Measurements from ENCODE around the gene ZFAND3.

Gene ZFAND3

DNA sequence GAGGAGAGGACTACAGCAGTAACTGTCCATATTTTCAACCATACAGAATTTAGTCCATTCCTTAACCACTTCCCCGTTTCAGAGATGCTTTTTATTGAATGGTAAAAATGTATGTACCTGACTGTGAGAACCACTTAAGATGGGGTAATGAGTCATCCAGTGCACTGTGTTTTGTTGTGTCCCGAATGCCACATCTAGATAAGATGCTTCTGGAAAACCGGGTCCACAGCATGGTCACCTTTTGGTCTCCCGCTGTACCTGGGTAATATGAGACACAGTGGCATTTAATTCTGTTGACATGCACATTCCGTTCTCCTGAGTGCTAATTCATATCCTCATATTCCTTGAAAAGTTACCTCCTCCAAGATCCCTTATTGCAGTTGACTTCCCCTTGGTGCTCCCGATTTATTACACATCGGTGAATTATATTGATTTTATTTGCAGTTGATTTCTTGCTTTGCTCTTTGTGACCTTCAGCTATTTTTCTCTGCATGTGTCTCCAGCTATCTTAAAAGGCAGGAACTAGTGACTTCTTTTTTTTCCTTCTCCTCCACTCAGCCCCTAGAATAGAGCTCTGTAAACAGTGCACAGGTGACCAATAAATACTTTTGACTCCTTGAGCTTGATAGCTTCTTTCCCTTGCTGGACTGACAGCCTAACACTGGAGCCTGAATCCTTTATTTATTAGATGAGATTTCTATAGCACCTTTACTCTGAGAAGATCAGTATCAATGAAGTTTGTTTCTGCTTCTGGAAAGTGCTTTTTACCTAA lies 314.6 kb downstream of the ZFAND3 start:
- Histone ChIP-seq H3K36me3 (peaks cover 21 to 83% (median 54%) of the 10 kb centered on the region in 11 experiments), H3K4me2 (no peak overlapping the region), H3K4me1 (peaks cover 0 to 5% (median 0%) of the 10 kb centered on the region in 10 experiments; a peak in 6 of 20 replicates), H3K9me3 (replicated peaks in 1 of 11) (peaks cover 0 to 8% (median 0%) of the 10 kb centered on the region in 11 experiments; a peak in 3 of 22 replicates), H4K20me1 (peaks cover 23 to 100% (median 63%) of the 10 kb centered on the region in 11 experiments; a peak in 19 of 22 replicates), H3K9ac (no peak overlapping the region), H3K4me3 (no peak overlapping the region), H3K27ac (no peak overlapping the region), H3K27me3 (no peaks in the 10 kb centered on the region)
- TF ChIP-seq Cebpa-rat (IDR thresholded peaks at IDR 0.05), result no peak

DNA sequence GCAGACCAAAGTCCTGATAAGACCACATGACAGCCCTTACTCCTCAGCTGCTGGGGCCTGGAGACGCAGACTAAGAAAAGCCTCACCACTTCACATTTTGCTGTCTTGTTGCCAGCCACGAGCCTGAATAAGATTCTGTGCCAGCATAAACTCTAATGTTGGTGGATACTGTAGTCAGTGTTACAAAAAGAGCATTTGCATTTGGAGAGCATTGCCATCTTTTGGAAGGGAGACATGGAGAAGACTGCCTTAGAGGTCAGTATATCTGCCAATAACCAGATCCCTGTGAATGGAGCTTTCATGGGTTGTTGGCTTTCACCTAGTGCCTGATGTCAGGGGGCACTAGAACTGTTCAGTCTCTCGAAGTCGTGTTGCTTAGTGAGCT lies 315.2 kb downstream of the ZFAND3 start:
- Histone ChIP-seq H3K4me2 (no peak overlapping the region), H3K9ac (no peak overlapping the region), H3K4me1 (peaks cover 0 to 9% (median 0%) of the 10 kb centered on the region in 10 experiments; a peak in 6 of 20 replicates), H4K20me1 (peaks cover 23 to 100% (median 68%) of the 10 kb centered on the region in 11 experiments; a peak in 19 of 22 replicates), H3K27ac (no peak overlapping the region), H3K9me3 (replicated peaks in 1 of 11) (peaks cover 0 to 4% (median 0%) of the 10 kb centered on the region in 11 experiments; a peak in 1 of 22 replicates), H3K4me3 (no peak overlapping the region), H3K27me3 (no peaks in the 10 kb centered on the region), H3K36me3 (peaks cover 23 to 81% (median 57%) of the 10 kb centered on the region in 11 experiments)
- TF ChIP-seq Cebpa-rat (IDR thresholded peaks at IDR 0.05), result no peak

DNA sequence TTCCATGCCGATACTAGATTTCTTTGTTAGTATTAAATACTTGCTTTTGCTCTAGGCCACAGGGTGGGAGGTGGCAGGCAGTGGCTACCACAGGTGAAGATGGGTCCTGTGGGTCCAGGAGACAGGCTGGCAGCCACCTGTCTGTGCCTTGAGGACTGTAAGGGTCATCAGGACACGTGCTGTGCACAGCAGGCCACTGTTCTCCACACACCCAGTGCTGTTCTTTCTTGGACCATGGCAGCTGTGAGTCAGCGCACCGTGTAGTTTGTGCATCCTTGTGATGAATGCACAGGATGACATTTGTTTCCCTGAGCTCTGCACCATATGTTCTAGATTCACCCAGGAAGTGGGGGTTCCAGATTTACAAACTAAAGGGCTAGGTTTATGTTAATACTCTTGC lies 317.0 kb downstream of the ZFAND3 start:
- H3K9ac ChIP-seq, result no peak overlapping the region
- H3K9me3 ChIP-seq (replicated peaks in 1 of 11), result no peaks in the 10 kb centered on the region
- peaks cover 29 to 94% (median 61%) of the 10 kb centered on the region in 11 experiments for H3K36me3 ChIP-seq
- no peak overlapping the region for H3K4me3 ChIP-seq
- no peak overlapping the region for H3K4me2 ChIP-seq
- TF ChIP-seq Cebpa-rat (IDR thresholded peaks at IDR 0.05), result no peak
- H3K27ac ChIP-seq, result no peak overlapping the region
- H3K4me1 ChIP-seq, result peaks cover 0 to 9% (median 0%) of the 10 kb centered on the region in 10 experiments; a peak in 6 of 20 replicates
- H3K27me3 ChIP-seq, result no peaks in the 10 kb centered on the region
- H4K20me1 ChIP-seq, result peaks cover 25 to 100% (median 80%) of the 10 kb centered on the region in 11 experiments; a peak in 20 of 22 replicates

DNA sequence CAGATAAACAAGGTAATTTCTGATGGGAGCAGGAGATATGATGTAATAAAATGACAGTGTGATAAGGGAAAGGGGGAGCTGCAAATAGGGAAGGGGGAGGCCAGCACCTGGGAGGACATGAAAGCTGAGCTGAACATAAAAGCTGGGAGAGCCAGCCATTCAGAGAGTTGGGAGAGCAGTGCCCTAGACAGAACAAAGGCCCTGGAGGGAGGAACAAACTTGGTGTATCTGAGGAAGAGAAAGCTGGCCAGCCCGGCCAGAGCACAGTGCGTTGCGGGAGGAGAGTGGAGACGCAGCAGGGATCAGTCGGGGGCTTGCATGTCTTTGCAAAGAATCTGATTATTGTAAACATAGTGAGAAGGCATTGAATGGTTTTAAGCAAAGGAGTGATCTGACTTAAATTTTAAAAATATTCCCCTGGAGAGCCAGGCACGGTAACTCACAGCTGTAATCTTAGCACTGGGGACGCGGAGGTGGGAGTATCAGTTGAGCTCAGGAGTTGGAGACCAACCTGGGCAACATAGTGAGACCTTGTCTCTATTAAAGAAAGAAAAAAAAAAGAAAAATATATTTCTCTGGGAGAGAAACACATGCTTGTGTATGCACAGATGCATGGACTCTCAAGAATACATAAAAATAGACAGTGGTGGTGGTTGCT lies 318.2 kb downstream of the ZFAND3 start:
- no peak overlapping the region for H3K9ac ChIP-seq
- no peak overlapping the region for H3K4me2 ChIP-seq
- no peak overlapping the region for H3K4me3 ChIP-seq

DNA sequence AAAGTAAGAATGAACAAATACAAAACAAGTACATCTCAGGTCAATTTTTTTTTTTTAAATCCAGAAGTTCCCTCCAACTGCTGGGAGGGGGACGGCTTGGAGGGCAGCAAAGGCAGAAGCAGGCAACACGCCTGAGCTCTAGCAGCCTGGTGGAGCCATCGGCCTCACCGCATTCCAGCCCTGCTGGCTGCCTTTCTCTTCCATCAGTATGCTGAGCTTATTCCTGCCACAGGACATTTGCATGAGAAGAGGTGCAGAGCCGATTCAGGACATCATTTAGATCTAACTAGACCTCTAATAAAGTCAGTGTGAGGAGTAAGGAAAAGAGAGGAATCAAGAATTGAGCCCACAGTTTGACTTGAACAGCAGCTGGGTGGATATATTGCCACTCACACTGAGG lies 318.8 kb downstream of the ZFAND3 start:
- no peak overlapping the region for H3K27ac ChIP-seq
- peaks cover 21 to 97% (median 65%) of the 10 kb centered on the region in 11 experiments; a peak in 20 of 22 replicates for H3K36me3 ChIP-seq

More for the DNA sequence above, 318.2 kb downstream of the ZFAND3 start:
- H3K9me3 ChIP-seq (replicated peaks in 1 of 11), result no peaks in the 10 kb centered on the region
- peaks cover 30 to 100% (median 81%) of the 10 kb centered on the region in 11 experiments; a peak in 21 of 22 replicates for H4K20me1 ChIP-seq
- no peak overlapping the region for H3K27ac ChIP-seq
- peaks cover 23 to 97% (median 64%) of the 10 kb centered on the region in 11 experiments; a peak in 20 of 22 replicates for H3K36me3 ChIP-seq
- peaks cover 0 to 9% (median 0%) of the 10 kb centered on the region in 10 experiments; a peak in 6 of 20 replicates for H3K4me1 ChIP-seq
- H3K27me3 ChIP-seq, result no peaks in the 10 kb centered on the region
- TF ChIP-seq Cebpa-rat (IDR thresholded peaks at IDR 0.05), result no peak

DNA sequence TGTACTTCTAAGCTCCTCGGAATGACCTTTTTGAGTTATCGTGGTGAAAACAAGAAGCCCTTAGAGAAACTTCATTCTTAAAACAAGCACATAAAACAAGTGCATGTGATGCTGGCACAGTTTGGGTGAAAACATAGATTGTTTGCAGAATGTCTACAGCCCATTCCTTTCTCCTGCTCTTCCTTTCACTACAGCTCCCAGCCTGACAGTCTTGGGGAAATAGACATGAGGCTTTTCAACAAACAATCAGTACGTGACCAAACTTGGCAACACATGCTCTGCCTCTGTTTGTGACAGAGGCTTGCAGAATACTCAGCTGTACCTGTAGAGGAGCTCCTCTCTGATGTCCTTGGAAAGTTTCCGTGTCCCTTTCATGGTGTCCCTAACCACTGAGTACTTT lies 321.6 kb downstream of the ZFAND3 start:
- H4K20me1 ChIP-seq, result peaks cover 56 to 100% (median 90%) of the 10 kb centered on the region in 11 experiments; a peak in 21 of 22 replicates
- H3K4me2 ChIP-seq, result no peak overlapping the region
- no peaks in the 10 kb centered on the region for H3K9me3 ChIP-seq (replicated peaks in 1 of 11)
- no peak overlapping the region for H3K9ac ChIP-seq
- no peak overlapping the region for H3K4me3 ChIP-seq
- H3K27ac ChIP-seq, result no peak overlapping the region
- peaks cover 33 to 95% (median 66%) of the 10 kb centered on the region in 11 experiments; a peak in 20 of 22 replicates for H3K36me3 ChIP-seq
- H3K4me1 ChIP-seq, result peaks cover 0 to 17% (median 5%) of the 10 kb centered on the region in 10 experiments; a peak in 10 of 20 replicates
- H3K27me3 ChIP-seq, result no peaks in the 10 kb centered on the region
- TF ChIP-seq Cebpa-rat (IDR thresholded peaks at IDR 0.05), result no peak

More for the DNA sequence above, 318.8 kb downstream of the ZFAND3 start:
- Histone ChIP-seq H3K4me1 (peaks cover 0 to 9% (median 0%) of the 10 kb centered on the region in 10 experiments; a peak in 6 of 20 replicates), H3K4me2 (0 out of 22 replicates have a peak overlapping the region, but pooled peaks of 2 of the 11 experiments have one; percentile 0 to 21), H3K9me3 (replicated peaks in 1 of 11) (no peaks in the 10 kb centered on the region), H3K9ac (no peak overlapping the region), H3K4me3 (no peak overlapping the region), H4K20me1 (peaks cover 37 to 100% (median 81%) of the 10 kb centered on the region in 11 experiments), H3K27me3 (no peaks in the 10 kb centered on the region)
- no peak for TF ChIP-seq Cebpa-rat (IDR thresholded peaks at IDR 0.05)

DNA sequence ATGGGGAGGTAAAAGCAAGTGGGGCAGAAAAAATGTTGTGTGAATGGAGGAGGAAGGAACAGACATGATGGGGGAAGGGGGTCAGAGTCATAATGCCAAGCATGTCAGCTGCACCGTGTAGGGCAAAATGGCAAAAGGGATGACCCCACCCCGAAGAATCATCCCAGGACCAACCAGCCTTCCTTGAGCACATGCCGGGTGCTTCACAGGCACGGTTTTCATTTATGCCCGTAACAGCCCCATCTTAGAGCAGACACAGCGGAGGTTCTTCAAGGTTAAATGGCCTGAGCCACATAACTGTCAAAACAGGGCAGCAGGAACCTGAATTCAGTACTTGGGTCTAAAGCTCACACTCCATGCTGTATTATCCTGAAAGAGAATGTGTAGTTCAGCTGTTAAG lies 322.2 kb downstream of the ZFAND3 start:
- no peak overlapping the region for H3K9ac ChIP-seq
- peaks cover 55 to 100% (median 90%) of the 10 kb centered on the region in 11 experiments; a peak in 21 of 22 replicates for H4K20me1 ChIP-seq
- no peak overlapping the region for H3K4me2 ChIP-seq
- no peak overlapping the region for H3K27ac ChIP-seq
- H3K4me3 ChIP-seq, result no peak overlapping the region
- TF ChIP-seq Cebpa-rat (IDR thresholded peaks at IDR 0.05), result no peak
- no peaks in the 10 kb centered on the region for H3K9me3 ChIP-seq (replicated peaks in 1 of 11)
- peaks cover 0 to 17% (median 5%) of the 10 kb centered on the region in 10 experiments; a peak in 10 of 20 replicates for H3K4me1 ChIP-seq
- peaks cover 38 to 95% (median 70%) of the 10 kb centered on the region in 11 experiments; a peak in 20 of 22 replicates for H3K36me3 ChIP-seq
- no peaks in the 10 kb centered on the region for H3K27me3 ChIP-seq

DNA sequence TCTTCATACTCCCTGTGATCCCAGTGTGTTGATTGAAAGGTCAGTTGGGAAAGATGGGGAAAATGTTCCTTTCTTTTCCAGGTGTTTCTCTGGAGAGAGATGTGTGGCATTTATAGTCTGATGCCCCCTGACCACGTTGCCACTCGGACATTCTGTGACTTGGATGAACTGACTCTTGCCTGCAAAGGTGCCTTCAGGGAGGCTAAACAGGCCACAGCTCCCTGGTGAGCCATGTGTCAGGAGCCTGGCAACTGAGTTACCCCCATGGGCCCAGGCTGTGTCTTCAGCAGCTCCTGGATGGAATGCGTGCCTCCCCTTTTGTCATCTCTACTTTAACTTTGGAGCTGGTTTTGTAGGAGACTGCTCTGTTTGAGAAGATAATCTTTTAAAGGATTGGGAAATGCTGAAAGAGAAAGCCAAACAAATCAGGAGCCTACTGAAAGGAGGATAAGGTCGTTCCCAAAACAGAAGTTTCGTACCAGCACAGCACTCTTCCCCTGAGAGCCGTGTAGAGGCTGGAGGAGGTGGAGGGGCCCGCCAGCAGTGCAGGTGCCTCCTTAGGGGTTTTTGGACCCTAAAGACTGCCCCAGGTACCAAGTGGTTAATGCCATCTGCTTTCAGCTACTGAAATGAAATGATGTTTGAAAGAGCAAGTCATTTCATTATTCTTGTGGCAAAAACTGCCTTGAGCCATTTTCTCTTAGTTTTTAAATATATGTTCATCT lies 322.8 kb downstream of the ZFAND3 start:
- H3K27ac ChIP-seq, result no peak overlapping the region

More for the DNA sequence above, 322.8 kb downstream of the ZFAND3 start:
- H4K20me1 ChIP-seq, result peaks cover 54 to 100% (median 90%) of the 10 kb centered on the region in 11 experiments; a peak in 21 of 22 replicates
- no peak overlapping the region for H3K4me3 ChIP-seq
- no peak overlapping the region for H3K9ac ChIP-seq
- peaks cover 0 to 17% (median 5%) of the 10 kb centered on the region in 10 experiments; a peak in 10 of 20 replicates for H3K4me1 ChIP-seq
- H3K9me3 ChIP-seq (replicated peaks in 1 of 11), result no peaks in the 10 kb centered on the region
- no peak overlapping the region for H3K4me2 ChIP-seq
- no peak for TF ChIP-seq Cebpa-rat (IDR thresholded peaks at IDR 0.05)
- H3K27me3 ChIP-seq, result no peaks in the 10 kb centered on the region
- H3K36me3 ChIP-seq, result peaks cover 38 to 96% (median 70%) of the 10 kb centered on the region in 11 experiments; a peak in 20 of 22 replicates
